Measurements from ENCODE around the gene EFHC2.

DNA sequence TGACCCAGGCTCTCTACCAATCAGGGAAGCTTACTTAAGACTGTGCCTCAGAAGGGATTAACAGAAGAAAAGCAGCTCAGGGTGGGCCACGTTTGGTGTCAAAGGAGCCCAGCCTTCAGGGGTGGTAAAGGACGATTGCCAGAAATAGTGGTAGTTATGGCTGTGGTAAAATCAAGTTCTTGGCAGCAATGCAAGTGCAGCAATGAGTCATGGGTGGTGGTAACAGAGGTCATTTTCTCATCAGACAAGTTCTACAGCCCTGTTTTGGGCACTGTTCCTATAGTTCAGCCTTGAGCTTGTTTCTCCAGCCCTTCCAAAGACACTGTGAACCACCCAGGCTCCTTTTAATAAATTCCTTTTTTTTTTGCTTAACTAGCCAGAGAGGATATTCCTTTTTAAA lies 120.3 kb downstream of the EFHC2 start:
- TF ChIP-seq, protein P1, sequence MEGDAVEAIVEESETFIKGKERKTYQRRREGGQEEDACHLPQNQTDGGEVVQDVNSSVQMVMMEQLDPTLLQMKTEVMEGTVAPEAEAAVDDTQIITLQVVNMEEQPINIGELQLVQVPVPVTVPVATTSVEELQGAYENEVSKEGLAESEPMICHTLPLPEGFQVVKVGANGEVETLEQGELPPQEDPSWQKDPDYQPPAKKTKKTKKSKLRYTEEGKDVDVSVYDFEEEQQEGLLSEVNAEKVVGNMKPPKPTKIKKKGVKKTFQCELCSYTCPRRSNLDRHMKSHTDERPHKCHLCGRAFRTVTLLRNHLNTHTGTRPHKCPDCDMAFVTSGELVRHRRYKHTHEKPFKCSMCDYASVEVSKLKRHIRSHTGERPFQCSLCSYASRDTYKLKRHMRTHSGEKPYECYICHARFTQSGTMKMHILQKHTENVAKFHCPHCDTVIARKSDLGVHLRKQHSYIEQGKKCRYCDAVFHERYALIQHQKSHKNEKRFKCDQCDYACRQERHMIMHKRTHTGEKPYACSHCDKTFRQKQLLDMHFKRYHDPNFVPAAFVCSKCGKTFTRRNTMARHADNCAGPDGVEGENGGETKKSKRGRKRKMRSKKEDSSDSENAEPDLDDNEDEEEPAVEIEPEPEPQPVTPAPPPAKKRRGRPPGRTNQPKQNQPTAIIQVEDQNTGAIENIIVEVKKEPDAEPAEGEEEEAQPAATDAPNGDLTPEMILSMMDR (IDR thresholded peaks at IDR 0.05; ENCODE audit: poor library complexity, severe bottlenecking): no peak
- no peak for TF ChIP-seq EZH2 (IDR thresholded peaks at IDR 0.05; ENCODE audit: borderline replicate concordance, insufficient read depth, low read length, poor library complexity, severe bottlenecking)
